Endodermal cell (in vitro differentiated cells): Measurements from ENCODE around the gene KLHL33. TPM values are rescaled to one million over a fixed set of nuclear protein-coding genes. Genes with fewer than 3 reads are reported as not detected.

Source experiments
- DNase-seq: peaks from one replicate; pipeline ENCODE4 v3.0.0-alpha.2; 2017
- H3K27ac ChIP-seq: 2 replicates; pipeline ENCODE4 v1.5.1; 2013; ENCODE audit warnings: mild to moderate bottlenecking, low read depth, low read length, moderate library complexity
- H3K27me3 ChIP-seq: 2 replicates; pipeline ENCODE4 v1.6.1; 2013; ENCODE audit warnings: mild to moderate bottlenecking, low read length, moderate library complexity; ENCODE audit not compliant: insufficient read depth, control insufficient read depth, poor library complexity, severe bottlenecking
- H3K36me3 ChIP-seq: 2 replicates; pipeline ENCODE4 v1.7.0; 2013; ENCODE audit warnings: mild to moderate bottlenecking, low read length, moderate library complexity; ENCODE audit not compliant: control insufficient read depth, insufficient read depth
- H3K4me1 ChIP-seq: one replicate; pipeline ENCODE4 v1.7.0; 2013; ENCODE audit warnings: low read length; ENCODE audit not compliant: control insufficient read depth, insufficient read depth
- H3K4me3 ChIP-seq: 2 replicates; pipeline ENCODE4 v1.5.1; 2013; ENCODE audit warnings: mild to moderate bottlenecking, low read length, moderate library complexity
- H3K9ac ChIP-seq: 2 replicates; pipeline ENCODE4 v1.6.1; 2013; ENCODE audit warnings: mild to moderate bottlenecking, low read length, moderate library complexity; ENCODE audit not compliant: poor library complexity, severe bottlenecking; ENCODE audit errors: extremely low read depth
- H3K9me3 ChIP-seq: 2 replicates; pipeline ENCODE4 v1.6.1; 2013; ENCODE audit warnings: mild to moderate bottlenecking, low read length, moderate library complexity; ENCODE audit not compliant: control insufficient read depth
- H3K27ac Mint-ChIP-seq: 2 replicates; pipeline ENCODE4 v1.8.0; 2020; ENCODE audit warnings: mixed read lengths
- H3K27me3 Mint-ChIP-seq: 2 replicates; pipeline ENCODE4 v1.8.0; 2021; ENCODE audit warnings: mild to moderate bottlenecking, mixed read lengths; ENCODE audit not compliant: insufficient read depth
- H3K36me3 Mint-ChIP-seq: 2 replicates; pipeline ENCODE4 v1.8.0; 2020; ENCODE audit warnings: low read depth, mixed read lengths
- H3K4me1 Mint-ChIP-seq: 2 replicates; pipeline ENCODE4 v1.8.0; 2020; ENCODE audit warnings: mixed read lengths
- H3K4me3 Mint-ChIP-seq: 2 replicates; pipeline ENCODE4 v1.8.0; 2020; ENCODE audit warnings: mild to moderate bottlenecking, moderate library complexity, mixed read lengths
- H3K9me3 Mint-ChIP-seq: 2 replicates; pipeline ENCODE4 v1.8.0; 2020; ENCODE audit warnings: mild to moderate bottlenecking, mixed read lengths
- WGBS, 2 experiments: methylation state at CpG; one replicate each; pipeline versions ENCODE4 v1.1.5 to v1.1.7; 2013; ENCODE audit warnings: missing lambda C conversion rate in 2 of 2, mixed read lengths in 1 of 2; ENCODE audit not compliant: insufficient coverage in 1 of 2, insufficient read length in 1 of 2; 5-methylcytosine and 5-hydroxymethylcytosine counted together
- total RNA-seq, 2 donors: library from RNA; stranded (reverse); fragmentation: NEBNext Ultra II Directional in 1 of 2; extraction: Animal tissue kit (Norgen Biotek cat#: 25700) in 1 of 2; gene quantifications; 2 replicates in 1 of 2; 3 replicates in 1 of 2; pipeline ENCODE4 v1.2.1, GENCODE V29; 2021
- TF ChIP-seq, protein P1 (sequence below): fragments of 200-600 bp; sonication (generic); conservative IDR thresholded peaks from 2 replicates; pipeline ENCODE4 v1.5.0; 2021; ENCODE audit warnings: antibody characterized with exemption, mild to moderate bottlenecking

Gene KLHL33
- total RNA-seq, 2 donors from 2014 or later, result 0.09 TPM; not detected in 1

- H3K4me3 Mint-ChIP-seq, result peak overlapping the region; percentile 74
- Histone ChIP-seq H3K4me1 (no peaks in the 10 kb centered on the region), H3K4me3 (peak overlapping the region; percentile 98), H3K27me3 (no peaks in the 10 kb centered on the region), H3K9ac (peak overlapping the region; percentile 66), H3K27ac (no peak overlapping the region), H3K36me3 (peaks cover 8% of the 10 kb centered on the region), H3K9me3 (no peaks in the 10 kb centered on the region)
- no peaks in the 10 kb centered on the region for H3K27me3 Mint-ChIP-seq
- peaks cover 17% of the 10 kb centered on the region for H3K4me1 Mint-ChIP-seq
- no peak for DNase-seq
- H3K9me3 Mint-ChIP-seq, result no peaks in the 10 kb centered on the region
- H3K36me3 Mint-ChIP-seq, result peaks cover 10% of the 10 kb centered on the region
- TF ChIP-seq, protein P1, sequence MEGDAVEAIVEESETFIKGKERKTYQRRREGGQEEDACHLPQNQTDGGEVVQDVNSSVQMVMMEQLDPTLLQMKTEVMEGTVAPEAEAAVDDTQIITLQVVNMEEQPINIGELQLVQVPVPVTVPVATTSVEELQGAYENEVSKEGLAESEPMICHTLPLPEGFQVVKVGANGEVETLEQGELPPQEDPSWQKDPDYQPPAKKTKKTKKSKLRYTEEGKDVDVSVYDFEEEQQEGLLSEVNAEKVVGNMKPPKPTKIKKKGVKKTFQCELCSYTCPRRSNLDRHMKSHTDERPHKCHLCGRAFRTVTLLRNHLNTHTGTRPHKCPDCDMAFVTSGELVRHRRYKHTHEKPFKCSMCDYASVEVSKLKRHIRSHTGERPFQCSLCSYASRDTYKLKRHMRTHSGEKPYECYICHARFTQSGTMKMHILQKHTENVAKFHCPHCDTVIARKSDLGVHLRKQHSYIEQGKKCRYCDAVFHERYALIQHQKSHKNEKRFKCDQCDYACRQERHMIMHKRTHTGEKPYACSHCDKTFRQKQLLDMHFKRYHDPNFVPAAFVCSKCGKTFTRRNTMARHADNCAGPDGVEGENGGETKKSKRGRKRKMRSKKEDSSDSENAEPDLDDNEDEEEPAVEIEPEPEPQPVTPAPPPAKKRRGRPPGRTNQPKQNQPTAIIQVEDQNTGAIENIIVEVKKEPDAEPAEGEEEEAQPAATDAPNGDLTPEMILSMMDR, result no peak
- H3K27ac Mint-ChIP-seq, result peak overlapping the region; percentile 92
- 14 to 43% methylated on average over 1 to 7 of the region's 7 CpGs for WGBS, 2 experiments
Measured at GRCh38 chr14:20412411-20412810, 23.6 kb downstream of the KLHL33 start.

DNA sequence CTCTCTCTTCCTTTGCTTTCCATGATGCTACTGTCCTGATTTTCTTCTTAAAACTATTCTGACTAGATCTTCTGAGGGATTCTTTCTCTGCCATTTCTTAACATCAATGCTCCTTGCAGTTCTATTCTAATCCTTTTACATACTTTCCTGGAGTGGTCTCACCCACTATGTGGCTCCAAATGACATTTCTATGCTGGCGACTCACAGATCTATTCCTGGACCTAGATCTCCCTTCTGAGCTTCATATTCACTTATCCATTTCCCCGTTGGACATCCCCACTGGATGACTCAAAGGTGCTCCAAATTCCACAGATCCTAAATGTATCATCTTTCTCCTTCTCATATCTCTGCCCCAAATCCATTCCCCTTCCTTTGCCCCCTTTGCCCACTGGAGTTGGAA lies 26.7 kb downstream of the KLHL33 start:
- H3K4me3 Mint-ChIP-seq, result no peak overlapping the region
- Histone ChIP-seq H3K4me3 (no peak overlapping the region), H3K36me3 (peaks cover 39% of the 10 kb centered on the region), H3K27ac (no peak overlapping the region), H3K9me3 (no peaks in the 10 kb centered on the region), H3K27me3 (no peaks in the 10 kb centered on the region), H3K4me1 (no peaks in the 10 kb centered on the region), H3K9ac (no peak overlapping the region)
- peaks cover 11% of the 10 kb centered on the region for H3K4me1 Mint-ChIP-seq
- H3K36me3 Mint-ChIP-seq, result peaks cover 37% of the 10 kb centered on the region
- TF ChIP-seq, protein P1, result no peak
- WGBS, 2 experiments, result 78 to 93% methylated on average over 2 of the region's 2 CpGs
- DNase-seq, result no peak
- H3K9me3 Mint-ChIP-seq, result no peaks in the 10 kb centered on the region
- H3K27ac Mint-ChIP-seq, result no peak overlapping the region
- no peaks in the 10 kb centered on the region for H3K27me3 Mint-ChIP-seq

- no peak overlapping the region for H3K4me3 ChIP-seq
- H3K9me3 Mint-ChIP-seq, result no peaks in the 10 kb centered on the region
- TF ChIP-seq, protein P1, result no peak
- peaks cover 81% of the 10 kb centered on the region for H3K36me3 ChIP-seq
- H3K4me1 ChIP-seq, result no peaks in the 10 kb centered on the region
- H3K9ac ChIP-seq, result no peak overlapping the region
- peaks cover 68% of the 10 kb centered on the region for H3K36me3 Mint-ChIP-seq
- no peak overlapping the region for H3K27ac ChIP-seq
- H3K4me3 Mint-ChIP-seq, result no peak overlapping the region
- WGBS, 2 experiments, result 95 to 100% methylated on average over 4 to 11 of the region's 11 CpGs
- no peaks in the 10 kb centered on the region for H3K27me3 Mint-ChIP-seq
- no peaks in the 10 kb centered on the region for H3K27me3 ChIP-seq
- no peaks in the 10 kb centered on the region for H3K9me3 ChIP-seq
- H3K4me1 Mint-ChIP-seq, result no peaks in the 10 kb centered on the region
- H3K27ac Mint-ChIP-seq, result no peak overlapping the region
- DNase-seq, result no peak
Measured at GRCh38 chr14:20403521-20403920, 32.4 kb downstream of the KLHL33 start.
